K562 (cell line): ENCODE measurements around the gene DYNAP. TPM values are rescaled to one million over a fixed set of nuclear protein-coding genes. Genes with fewer than 3 reads are reported as not detected.

ENCODE experiments used
- ATAC-seq: fragments of 200-7000 bp; cut with Tn5 transposase; 3 replicates; pipeline ENCODE4 v1.9.1; 2020; ENCODE audit warnings: moderate library complexity
- BruUV-seq: library from RNA; stranded (reverse); fragments of 400-500 nt; replicated peaks from 2 replicates; lab custom pipeline; 2021; lab: Mats Ljungman, UMichigan
- CTCF ChIA-PET: fragments of 300-600 bp; formaldehyde crosslinking; extraction: SDS; loops from one replicate; lab custom pipeline; 2021; ENCODE audit warnings: low intra/inter-chr PET ratio; lab: Yijun Ruan, JAX
- POLR2A ChIA-PET: fragments of 300-600, 350-650 bp; sonication (Branson Sonifier 250); formaldehyde crosslinking; extraction: SDS; loops from one replicate; lab custom pipeline; 2021; ENCODE audit warnings: antibody characterized with exemption, inconsistent platforms; lab: Yijun Ruan, JAX
- DNase-seq, 4 experiments: peaks; one replicate each; pipeline versions ENCODE4 v3.0.0 to v3.0.0-alpha.2; 2011 to 2018; ENCODE audit warnings: low spot score in 3 of 4, mixed read lengths in 3 of 4; ENCODE audit errors: extremely low read depth in 1 of 4
- FAIRE-seq: peaks from 2 replicates; lab custom pipeline; 2011; peaks lifted over from hg19 to GRCh38; lab: Jason Lieb, UNC
- H2AFZ ChIP-seq: 2 replicates; pipeline ENCODE4 v1.6.0; 2011; ENCODE audit warnings: low read depth, low read length, control low read depth, inconsistent platforms
- H3K27ac ChIP-seq: fragments of 200-600 bp; 3 replicates; pipeline ENCODE4 v1.8.0; 2011; ENCODE audit warnings: low read depth, mild to moderate bottlenecking, control low read depth, inconsistent platforms, low read length, moderate library complexity, mixed read lengths; ENCODE audit errors: extremely low read depth
- H3K27me3 ChIP-seq, 2 experiments: fragments of 300-600 bp in 1 of 2; 2 replicates in 1 of 2; 3 replicates in 1 of 2; pipeline versions ENCODE4 v1.6.0 to v1.8.0; 2011; ENCODE audit warnings: inconsistent platforms in 2 of 2, low read length in 2 of 2, mild to moderate bottlenecking in 1 of 2, mixed read lengths in 1 of 2, moderate library complexity in 1 of 2; ENCODE audit not compliant: control insufficient read depth in 2 of 2, insufficient read depth in 2 of 2
- H3K36me3 ChIP-seq: fragments of 300-600 bp; 3 replicates; pipeline ENCODE4 v1.8.0; 2011; ENCODE audit warnings: mild to moderate bottlenecking, low read length, inconsistent platforms; ENCODE audit not compliant: control insufficient read depth, insufficient read depth
- H3K4me1 ChIP-seq, 2 experiments: fragments of 200-600 bp in 1 of 2; replicated peaks in 1 of 2; 2 replicates in 1 of 2; 3 replicates in 1 of 2; pipeline versions ENCODE4 v1.5.1 to v1.8.0; 2011; ENCODE audit warnings: inconsistent platforms in 2 of 2, low read length in 2 of 2, mild to moderate bottlenecking in 1 of 2, mixed read lengths in 1 of 2, moderate library complexity in 1 of 2; ENCODE audit not compliant: control insufficient read depth in 2 of 2, insufficient read depth in 2 of 2
- H3K4me2 ChIP-seq: 2 replicates; pipeline ENCODE4 v1.6.1; 2011; ENCODE audit warnings: low read length, control low read depth, inconsistent platforms, mixed read lengths; ENCODE audit not compliant: insufficient read depth
- H3K4me3 ChIP-seq: fragments of 200-600 bp; sonication (generic), shearing (Covaris generic); 2 replicates; pipeline ENCODE4 v1.5.1; 2016; ENCODE audit warnings: control low read depth, inconsistent platforms
- H3K79me2 ChIP-seq: fragments of 200-600 bp; 3 replicates; pipeline ENCODE4 v1.8.0; 2011; ENCODE audit warnings: low read length, inconsistent platforms; ENCODE audit not compliant: control insufficient read depth, insufficient read depth
- H3K9ac ChIP-seq, 2 experiments: 2 replicates each; pipeline versions ENCODE4 v1.6.0 to v1.6.1; 2011; ENCODE audit warnings: low read depth in 2 of 2, low read length in 2 of 2, control low read depth in 1 of 2, inconsistent platforms in 1 of 2, mild to moderate bottlenecking in 1 of 2, mixed read lengths in 1 of 2; ENCODE audit not compliant: insufficient read depth in 1 of 2
- H3K9me1 ChIP-seq: one replicate; pipeline ENCODE4 v1.6.0; 2011; ENCODE audit warnings: inconsistent platforms, mild to moderate bottlenecking, low read length, moderate library complexity; ENCODE audit not compliant: control insufficient read depth, insufficient read depth
- H3K9me3 ChIP-seq: replicated peaks from 2 replicates; pipeline ENCODE4 v1.5.1; 2011; ENCODE audit warnings: low read depth, low read length, inconsistent platforms; ENCODE audit not compliant: control insufficient read depth, insufficient read depth
- H4K20me1 ChIP-seq: replicated peaks from 2 replicates; pipeline ENCODE4 v1.6.1; 2011; ENCODE audit warnings: low read length, inconsistent platforms, mixed read lengths; ENCODE audit not compliant: control insufficient read depth, insufficient read depth
- ADNP ChIP-seq: fragments of 200-800 bp; sonication (Bioruptor generic); IDR thresholded peaks from 2 replicates; pipeline ENCODE4 v1.6.1; 2016; ENCODE audit warnings: missing genetic modification characterization, missing compliant biosample characterization
- ATF6 ChIP-seq: sonication (generic); formaldehyde crosslinking; IDR thresholded peaks from 2 replicates; pipeline ENCODE4 v1.4.0; 2020; ENCODE audit warnings: mild to moderate bottlenecking, missing genetic modification reagents
- CBX8 ChIP-seq: fragments of 200-600 bp; sonication (generic); IDR thresholded peaks from 2 replicates; pipeline ENCODE4 v1.6.1; 2012; ENCODE audit warnings: borderline replicate concordance, mixed run types, low read depth, mild to moderate bottlenecking, moderate library complexity, mixed read lengths, low read length, control low read depth, inconsistent platforms; ENCODE audit not compliant: poor library complexity, severe bottlenecking; ENCODE audit errors: extremely low read depth
- CREB3L1 ChIP-seq: fragments of 450-650 bp; IDR thresholded peaks from 2 replicates; pipeline ENCODE4 v1.6.1; 2014; ENCODE audit warnings: low read depth, mild to moderate bottlenecking, moderate library complexity, borderline replicate concordance
- DDX20 ChIP-seq: fragments of 450-650 bp; IDR thresholded peaks from 2 replicates; pipeline ENCODE4 v1.6.1; 2016; ENCODE audit warnings: missing genetic modification characterization, low read depth, mild to moderate bottlenecking, missing compliant biosample characterization, moderate library complexity
- ELF1 ChIP-seq: fragments of 200-800 bp; sonication (Bioruptor generic); IDR thresholded peaks from 2 replicates; pipeline ENCODE4 v1.6.1; 2016; ENCODE audit warnings: missing genetic modification characterization, missing compliant biosample characterization
- IFI16 ChIP-seq: fragments of 250-450 bp; sonication (Bioruptor Pico); IDR thresholded peaks from 2 replicates; pipeline ENCODE4 v2.1.2; 2022; ENCODE audit warnings: mild to moderate bottlenecking, inconsistent platforms
- NFATC3 ChIP-seq: fragments of 450-650 bp; IDR thresholded peaks from 2 replicates; pipeline ENCODE4 v1.6.1; 2017; ENCODE audit warnings: mild to moderate bottlenecking
- PML ChIP-seq: IDR thresholded peaks from 2 replicates; pipeline ENCODE4 v1.6.1; 2012; ENCODE audit warnings: low read length, inconsistent platforms
- PPARD ChIP-seq: fragments of 250-450 bp; sonication (Bioruptor Pico); IDR thresholded peaks from 2 replicates; pipeline ENCODE4 v1.8.0; 2022; ENCODE audit warnings: inconsistent platforms, mild to moderate bottlenecking, moderate library complexity
- RBBP5 ChIP-seq: fragments of 200-600 bp; sonication (generic); IDR thresholded peaks from 2 replicates; pipeline ENCODE4 v1.6.1; 2012; ENCODE audit warnings: borderline replicate concordance, mild to moderate bottlenecking, low read length, control low read depth, inconsistent platforms; ENCODE audit not compliant: insufficient read depth, poor library complexity, severe bottlenecking
- RBFOX2 ChIP-seq: fragments of 200-400 bp; formaldehyde crosslinking; IDR thresholded peaks from 2 replicates; pipeline ENCODE4 v1.6.1; 2017; ENCODE audit warnings: low read depth, mild to moderate bottlenecking, low read length, moderate library complexity
- SLC30A9 ChIP-seq: fragments of 250-450 bp; sonication (Bioruptor Pico); IDR thresholded peaks from 2 replicates; pipeline ENCODE4 v1.8.0; 2022; ENCODE audit warnings: mild to moderate bottlenecking, moderate library complexity
- SMAD4 ChIP-seq: fragments of 250-450 bp; sonication (Bioruptor Pico); conservative IDR thresholded peaks from 2 replicates; pipeline ENCODE4 v1.8.0; 2021; ENCODE audit warnings: inconsistent platforms, mild to moderate bottlenecking, moderate library complexity
- SRSF1 ChIP-seq: fragments of 200-400 bp; formaldehyde crosslinking; IDR thresholded peaks from 2 replicates; pipeline ENCODE4 v1.6.1; 2017; ENCODE audit warnings: mild to moderate bottlenecking, low read depth, low read length, moderate library complexity
- SUPT5H ChIP-seq: fragments of 450-650 bp; IDR thresholded peaks from 2 replicates; pipeline ENCODE4 v1.6.1; 2016
- U2AF1 ChIP-seq: fragments of 200-400 bp; formaldehyde crosslinking; optimal IDR thresholded peaks from 2 replicates; pipeline ENCODE3; 2017; ENCODE audit warnings: mild to moderate bottlenecking, low read depth, low read length, moderate library complexity
- ZNF134 ChIP-seq: fragments of 250-450 bp; sonication (Bioruptor Pico); conservative IDR thresholded peaks from 2 replicates; pipeline ENCODE4 v1.4.0; 2020
- ZNF184 ChIP-seq: sonication (generic); formaldehyde crosslinking; IDR thresholded peaks from 2 replicates; pipeline ENCODE4 v1.5.0; 2020; ENCODE audit warnings: missing genetic modification reagents
- WGBS: fragments of 100-300 bp; shearing (Covaris generic); methylation state at CpG from one replicate; pipeline ENCODE4 v1.1.6; 2016; ENCODE audit warnings: low coverage, mixed read lengths; ENCODE audit not compliant: insufficient coverage; ENCODE audit errors: missing lambda C conversion rate; 5-methylcytosine and 5-hydroxymethylcytosine counted together
- in situ Hi-C: fragments of 300-500 bp; cut with MboI; formaldehyde crosslinking; loops from 4 replicates; pipeline ENCODE4 v1.15.0; 2018; ENCODE audit warnings: inconsistent platforms, mixed read lengths
- intact Hi-C: fragments of 100-400 bp; cut with micrococcal nuclease; formaldehyde crosslinking; loops from 2 replicates; pipeline ENCODE4 v1.14.2; 2022
- polyA plus RNA-seq, 8 experiments: library from polyadenylated mRNA; depleted of rRNA in 4 of 8; stranded (reverse) in 5 of 8; unstranded in 3 of 8; fragments of >200 nt; fragmentation: Nextera tagmentation in 2 of 8; fragmentation: Illumina TruSeq in 1 of 8; extraction: Ambion mirVana in 2 of 8; extraction: Trizol in 1 of 8; gene quantifications; 2 replicates each; pipeline versions ENCODE4 v1.2.1 to v1.2.3, GENCODE V29; 2011 to 2014; ENCODE audit warnings: inconsistent platforms in 1 of 8, missing spikeins in 1 of 8
- total RNA-seq, 7 experiments: library from RNA; depleted of rRNA in 6 of 7; stranded (reverse); fragments of >200 nt in 6 of 7; fragmentation: Illumina TruSeq in 2 of 7; extraction: Trizol in 2 of 7; gene quantifications; 2 replicates each; pipeline versions ENCODE4 v1.2.1 to v1.2.3, GENCODE V29; 2011 to 2021; ENCODE audit warnings: low replicate concordance in 1 of 7

The DYNAP gene
- total and polyA plus RNA-seq, 9 of the 15 experiments (the other 6 are each of a cell fraction or from before 2014, with no cell fraction given) = not detected

GRCh38 chr18:54604211-54604610, 13.2 kb downstream of the DYNAP start:
- H3K9ac ChIP-seq = no peak overlapping the region
- ATAC-seq (no peak), FAIRE-seq (no peak), DNase-seq (no peak)
- no peak overlapping the region for H2AFZ ChIP-seq
- H3K4me1 ChIP-seq = peaks cover 0 to 2% of the 10 kb centered on the region in 2 experiments; a peak in 1 of 5 replicates
- BruUV-seq = no TSS peak
- H3K36me3 ChIP-seq = no peaks in the 10 kb centered on the region
- no peaks in the 10 kb centered on the region for H4K20me1 ChIP-seq
- CTCF ChIA-PET = no interaction called here
- TF ChIP-seq IFI16 (CRISPR knock-in tag) = no peak
- TF ChIP-seq DDX20 = no peak
- TF ChIP-seq ZNF184 = no peak
- TF ChIP-seq NFATC3 = no peak
- no peak for TF ChIP-seq ADNP (tag)
- no peak for TF ChIP-seq SMAD4
- TF ChIP-seq ATF6 = no peak
- no peak for TF ChIP-seq PML
- TF ChIP-seq CBX8 = no peak
- TF ChIP-seq RBBP5 = no peak
- no peak for TF ChIP-seq SRSF1
- TF ChIP-seq PPARD (CRISPR knock-in tag) = no peak
- no peak for TF ChIP-seq CREB3L1
- TF ChIP-seq U2AF1 = no peak
- no peak for TF ChIP-seq SLC30A9 (CRISPR knock-in tag)
- no peak for TF ChIP-seq ZNF134 (CRISPR knock-in tag)
- no peak for TF ChIP-seq ELF1 (tag)
- TF ChIP-seq SUPT5H = no peak
- no peak for TF ChIP-seq RBFOX2
- intact Hi-C loops = no loop called here
- H3K27ac ChIP-seq = no peak overlapping the region
- 6% methylated on average over 5 of the region's 6 CpGs for WGBS
- POLR2A ChIA-PET = no interaction called here
- H3K79me2 ChIP-seq = no peaks in the 10 kb centered on the region
- H3K4me2 ChIP-seq = no peak overlapping the region
- H3K9me3 ChIP-seq = no peaks in the 10 kb centered on the region
- H3K4me3 ChIP-seq = no peak overlapping the region
- H3K9me1 ChIP-seq = no peaks in the 10 kb centered on the region
- no peaks in the 10 kb centered on the region for H3K27me3 ChIP-seq
- in situ Hi-C loops = no loop called here
